HEK293 (cell line): ENCODE results near the gene TNFSF12.

Source experiments
- CTCF ChIA-PET: fragments of 350-600 bp; formaldehyde crosslinking; extraction: SDS; loops from one replicate; lab custom pipeline; 2021; ENCODE audit warnings: antibody characterized with exemption; lab: Yijun Ruan, JAX
- POLR2A ChIA-PET: fragments of 300-600 bp; formaldehyde crosslinking; extraction: SDS; loops from one replicate; lab custom pipeline; 2020; ENCODE audit warnings: antibody characterized with exemption, inconsistent platforms; lab: Yijun Ruan, JAX
- H3K27ac ChIP-seq: fragments of 200-500 bp; sonication (Bioruptor generic); 2 replicates; pipeline ENCODE4 v1.5.1; 2014; ENCODE audit warnings: low read depth, low read length, control low read depth, inconsistent platforms; ENCODE audit errors: extremely low read depth
- H3K36me3 ChIP-seq, 2 experiments: fragments of 200-500 bp in 1 of 2; sonication (Bioruptor generic) in 1 of 2; 1 replicate in 1 of 2; 2 replicates in 1 of 2; pipeline ENCODE4 v1.5.1; 2014 to 2017; ENCODE audit warnings: inconsistent platforms in 2 of 2, low read length in 2 of 2; ENCODE audit not compliant: control insufficient read depth in 2 of 2, insufficient read depth in 1 of 2
- H3K4me1 ChIP-seq: fragments of 200-500 bp; sonication (Bioruptor generic); 2 replicates; pipeline ENCODE4 v1.5.1; 2014; ENCODE audit warnings: mild to moderate bottlenecking, low read length, inconsistent platforms; ENCODE audit not compliant: control insufficient read depth, insufficient read depth
- H3K4me3 ChIP-seq: 2 replicates; pipeline ENCODE4 v1.5.1; 2011; ENCODE audit warnings: low read depth, mild to moderate bottlenecking, control low read depth, low read length, moderate library complexity
- H3K9me3 ChIP-seq: fragments of 200-500 bp; sonication (Bioruptor generic); 2 replicates; pipeline ENCODE4 v1.5.1; 2014; ENCODE audit warnings: low read depth, low read length, inconsistent platforms; ENCODE audit not compliant: control insufficient read depth, insufficient read depth
- EGR2 ChIP-seq: fragments of 450-650 bp; formaldehyde crosslinking; IDR thresholded peaks from 2 replicates; pipeline ENCODE4 v1.5.1; 2016; ENCODE audit warnings: low read depth, missing biosample characterization, missing genetic modification characterization
- GLIS1 ChIP-seq: fragments of 450-650 bp; formaldehyde crosslinking; IDR thresholded peaks from 2 replicates; pipeline ENCODE4 v1.5.1; 2016; ENCODE audit warnings: missing biosample characterization, missing genetic modification characterization
- KLF8 ChIP-seq: fragments of 450-650 bp; formaldehyde crosslinking; IDR thresholded peaks from 2 replicates; pipeline ENCODE4 v1.5.1; 2016; ENCODE audit warnings: missing biosample characterization, missing genetic modification characterization
- SP3 ChIP-seq: fragments of 450-650 bp; formaldehyde crosslinking; IDR thresholded peaks from 2 replicates; pipeline ENCODE4 v1.5.1; 2016; ENCODE audit warnings: missing biosample characterization, missing genetic modification characterization
- SP7 ChIP-seq: fragments of 450-650 bp; formaldehyde crosslinking; IDR thresholded peaks from 2 replicates; pipeline ENCODE4 v1.5.1; 2016; ENCODE audit warnings: missing biosample characterization, missing genetic modification characterization
- YY2 ChIP-seq: fragments of 450-650 bp; formaldehyde crosslinking; IDR thresholded peaks from 2 replicates; pipeline ENCODE4 v1.5.1; 2016; ENCODE audit warnings: missing biosample characterization, missing genetic modification characterization
- ZBTB20 ChIP-seq: fragments of 450-650 bp; formaldehyde crosslinking; IDR thresholded peaks from 2 replicates; pipeline ENCODE4 v1.5.1; 2016; ENCODE audit warnings: missing biosample characterization, missing genetic modification characterization
- ZBTB7A ChIP-seq: fragments of 450-650 bp; formaldehyde crosslinking; IDR thresholded peaks from 2 replicates; pipeline ENCODE4 v1.5.1; 2016; ENCODE audit warnings: low read depth, missing biosample characterization, missing genetic modification characterization
- ZEB2 ChIP-seq: fragments of 450-650 bp; formaldehyde crosslinking; IDR thresholded peaks from 2 replicates; pipeline ENCODE4 v1.5.1; 2016; ENCODE audit warnings: missing biosample characterization, missing genetic modification characterization
- ZFHX2 ChIP-seq: fragments of 450-650 bp; formaldehyde crosslinking; conservative IDR thresholded peaks from 2 replicates; pipeline ENCODE4 v1.5.1; 2016; ENCODE audit warnings: missing biosample characterization, missing genetic modification characterization
- ZFP41 ChIP-seq: fragments of 450-650 bp; formaldehyde crosslinking; IDR thresholded peaks from 2 replicates; pipeline ENCODE4 v1.5.1; 2016; ENCODE audit warnings: missing biosample characterization, missing genetic modification characterization, borderline replicate concordance
- ZFP69B ChIP-seq: fragments of 450-650 bp; formaldehyde crosslinking; IDR thresholded peaks from 2 replicates; pipeline ENCODE4 v1.5.1; 2016; ENCODE audit warnings: missing biosample characterization, missing genetic modification characterization
- ZNF202 ChIP-seq: fragments of 450-650 bp; formaldehyde crosslinking; IDR thresholded peaks from 2 replicates; pipeline ENCODE4 v1.5.1; 2016; ENCODE audit warnings: missing biosample characterization, missing genetic modification characterization, borderline replicate concordance
- ZNF501 ChIP-seq: fragments of 450-650 bp; formaldehyde crosslinking; IDR thresholded peaks from 2 replicates; pipeline ENCODE4 v1.5.1; 2016; ENCODE audit warnings: missing biosample characterization, missing genetic modification characterization
- ZNF514 ChIP-seq: fragments of 450-650 bp; formaldehyde crosslinking; IDR thresholded peaks from 2 replicates; pipeline ENCODE4 v1.5.1; 2016; ENCODE audit warnings: missing biosample characterization, missing genetic modification characterization
- ZNF558 ChIP-seq: fragments of 450-650 bp; formaldehyde crosslinking; IDR thresholded peaks from 2 replicates; pipeline ENCODE4 v1.5.1; 2016; ENCODE audit warnings: missing biosample characterization, missing genetic modification characterization
- ZNF600 ChIP-seq: fragments of 450-650 bp; formaldehyde crosslinking; IDR thresholded peaks from 2 replicates; pipeline ENCODE4 v1.5.1; 2016; ENCODE audit warnings: missing biosample characterization, missing genetic modification characterization
- ZNF629 ChIP-seq: fragments of 450-650 bp; formaldehyde crosslinking; IDR thresholded peaks from 2 replicates; pipeline ENCODE4 v1.5.1; 2017; ENCODE audit warnings: missing biosample characterization, missing genetic modification characterization
- ZNF660 ChIP-seq: fragments of 450-650 bp; IDR thresholded peaks from 2 replicates; pipeline ENCODE4 v1.5.1; 2018; ENCODE audit warnings: missing biosample characterization, mild to moderate bottlenecking, missing genetic modification characterization
- ZNF76 ChIP-seq: fragments of 450-650 bp; formaldehyde crosslinking; IDR thresholded peaks from 2 replicates; pipeline ENCODE4; 2016; ENCODE audit warnings: low read depth, missing biosample characterization, missing genetic modification characterization, borderline replicate concordance
- ZXDB ChIP-seq: fragments of 450-650 bp; formaldehyde crosslinking; IDR thresholded peaks from 2 replicates; pipeline ENCODE4 v1.5.1; 2016; ENCODE audit warnings: missing biosample characterization, missing genetic modification characterization
- TF ChIP-seq, protein P1 (sequence below): sonication (generic); formaldehyde crosslinking; IDR thresholded peaks from 2 replicates; pipeline ENCODE4 v1.8.1; 2022; ENCODE audit warnings: mild to moderate bottlenecking, moderate library complexity, missing genetic modification reagents
- TF ChIP-seq, protein P2 (sequence below): fragments of 450-650 bp; formaldehyde crosslinking; optimal IDR thresholded peaks from 2 replicates; pipeline ENCODE3; 2016; ENCODE audit warnings: missing biosample characterization, mild to moderate bottlenecking, missing genetic modification characterization
- TF ChIP-seq, protein P3 (sequence below): fragments of 450-650 bp; formaldehyde crosslinking; IDR thresholded peaks from 2 replicates; pipeline ENCODE4 v1.5.1; 2016; ENCODE audit warnings: missing biosample characterization, missing genetic modification characterization
- TF ChIP-seq, protein P4 (sequence below): fragments of 450-650 bp; formaldehyde crosslinking; IDR thresholded peaks from 2 replicates; pipeline ENCODE4 v1.5.1; 2017; ENCODE audit warnings: missing biosample characterization, missing genetic modification characterization
- TF ChIP-seq, protein P5 (sequence below): fragments of 450-650 bp; formaldehyde crosslinking; IDR thresholded peaks from 2 replicates; pipeline ENCODE4 v1.5.1; 2016; ENCODE audit warnings: missing biosample characterization, missing genetic modification characterization

Gene TNFSF12

DNA sequence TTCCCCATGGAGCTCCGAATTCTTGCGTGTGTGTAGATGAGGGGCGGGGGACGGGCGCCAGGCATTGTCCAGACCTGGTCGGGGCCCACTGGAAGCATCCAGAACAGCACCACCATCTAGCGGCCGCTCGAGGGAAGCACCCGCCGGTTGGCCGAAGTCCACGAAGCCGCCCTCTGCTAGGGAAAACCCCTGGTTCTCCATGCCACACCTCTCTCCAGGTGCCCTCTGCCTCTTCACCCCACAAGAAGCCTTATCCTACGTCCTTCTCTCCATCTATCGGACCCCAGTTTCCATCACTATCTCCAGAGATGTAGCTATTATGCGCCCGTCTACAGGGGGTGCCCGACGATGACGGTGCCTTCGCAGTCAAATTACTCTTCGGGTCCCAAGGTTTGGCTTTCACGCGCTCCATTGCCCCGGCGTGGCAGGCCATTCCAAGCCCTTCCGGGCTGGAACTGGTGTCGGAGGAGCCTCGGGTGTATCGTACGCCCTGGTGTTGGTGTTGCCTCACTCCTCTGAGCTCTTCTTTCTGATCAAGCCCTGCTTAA is 12.2 kb downstream of the TNFSF12 start (continued):
- 0 out of 2 replicates have a peak, but pooled peaks have one; percentile 10 for TF ChIP-seq ZNF600 (tag by site-specific recombination)

DNA sequence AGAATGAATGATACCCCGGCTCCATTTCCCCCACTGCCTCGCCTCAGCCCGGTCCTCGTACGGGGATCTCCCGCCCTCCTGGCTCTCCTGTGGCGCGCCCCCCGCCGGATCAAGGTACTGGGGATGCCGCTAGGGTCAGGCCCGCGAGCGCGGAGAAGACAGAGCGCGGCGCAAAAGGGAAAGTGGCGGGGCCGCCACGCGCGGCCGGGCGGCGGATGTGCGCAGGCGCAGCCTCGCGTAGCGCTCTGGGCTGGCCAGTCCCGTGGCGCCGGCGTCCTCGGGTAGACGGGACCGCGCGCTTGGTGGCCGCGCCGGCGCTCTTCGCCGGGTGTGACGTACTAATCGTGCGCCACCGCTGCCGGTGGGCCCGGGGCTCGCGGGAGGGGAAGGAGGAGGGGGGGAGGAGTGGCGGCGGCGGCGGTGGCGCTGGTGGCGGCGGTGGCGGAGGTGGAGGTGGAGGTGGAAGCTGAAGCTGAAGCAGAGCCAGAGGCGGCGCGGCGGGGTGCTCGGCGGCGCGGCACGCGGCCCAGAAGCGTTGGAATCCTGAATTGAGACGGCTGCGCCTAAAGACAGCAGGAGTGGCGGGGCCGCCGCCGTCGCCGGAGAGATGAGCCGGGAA is 12.8 kb downstream of the TNFSF12 start, which contains the start of gene SENP3:
Gene SENP3, plus strand, starts transcription at position 331 of the 619 bp plus-strand sequence. CDS start 1,158 bp downstream, outside the sequence.
- POLR2A ChIA-PET, result interaction anchor here (0.6 to 2.8 kb wide), 16 partner anchors 12 to 1519 kb away, joined by 3 to 17 read pairs (median 6); partner anchors contain the start of genes CD68, CHRNB1, MPDU1 and NEURL4
- H3K4me3 ChIP-seq, result peak within 1 kb of the TSS; percentile 85
- no peaks in the 10 kb centered on the region for H3K9me3 ChIP-seq
- CTCF ChIA-PET, result interaction anchor here (0.6 to 5.1 kb wide), 58 partner anchors 9 to 630 kb away, joined by 3 to 112 read pairs (median 6); partner anchors contain the start of genes KCTD11, MPDU1, NEURL4 and SLC2A4
- peaks cover 11% of the 10 kb centered on the region for H3K4me1 ChIP-seq
- peak within 1 kb of the TSS; percentile 93 for H3K27ac ChIP-seq
- H3K36me3 ChIP-seq, result peaks cover 31 to 38% of the 10 kb centered on the region in 2 experiments
- TF ChIP-seq ZFP69B, result peak; percentile 99
- TF ChIP-seq ZXDB, result no peak
- TF ChIP-seq, protein P1, sequence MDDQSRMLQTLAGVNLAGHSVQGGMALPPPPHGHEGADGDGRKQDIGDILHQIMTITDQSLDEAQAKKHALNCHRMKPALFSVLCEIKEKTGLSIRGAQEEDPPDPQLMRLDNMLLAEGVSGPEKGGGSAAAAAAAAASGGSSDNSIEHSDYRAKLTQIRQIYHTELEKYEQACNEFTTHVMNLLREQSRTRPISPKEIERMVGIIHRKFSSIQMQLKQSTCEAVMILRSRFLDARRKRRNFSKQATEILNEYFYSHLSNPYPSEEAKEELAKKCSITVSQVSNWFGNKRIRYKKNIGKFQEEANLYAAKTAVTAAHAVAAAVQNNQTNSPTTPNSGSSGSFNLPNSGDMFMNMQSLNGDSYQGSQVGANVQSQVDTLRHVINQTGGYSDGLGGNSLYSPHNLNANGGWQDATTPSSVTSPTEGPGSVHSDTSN, result peak; percentile 28; the same call in 1 of the 2 replicates
- TF ChIP-seq ZBTB20 (tag by site-specific recombination), result peak; percentile 42; the same call in 1 of the 2 replicates
- TF ChIP-seq ZNF660 (tag by site-specific recombination), result 0 out of 2 replicates have a peak, but pooled peaks have one; percentile 47
- TF ChIP-seq, protein P2, sequence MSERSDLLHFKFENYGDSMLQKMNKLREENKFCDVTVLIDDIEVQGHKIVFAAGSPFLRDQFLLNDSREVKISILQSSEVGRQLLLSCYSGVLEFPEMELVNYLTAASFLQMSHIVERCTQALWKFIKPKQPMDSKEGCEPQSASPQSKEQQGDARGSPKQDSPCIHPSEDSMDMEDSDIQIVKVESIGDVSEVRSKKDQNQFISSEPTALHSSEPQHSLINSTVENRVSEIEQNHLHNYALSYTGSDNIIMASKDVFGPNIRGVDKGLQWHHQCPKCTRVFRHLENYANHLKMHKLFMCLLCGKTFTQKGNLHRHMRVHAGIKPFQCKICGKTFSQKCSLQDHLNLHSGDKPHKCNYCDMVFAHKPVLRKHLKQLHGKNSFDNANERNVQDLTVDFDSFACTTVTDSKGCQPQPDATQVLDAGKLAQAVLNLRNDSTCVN (tag by site-specific recombination), result peak; percentile 95
- TF ChIP-seq SP7, result no peak
- no peak for TF ChIP-seq ZFP41 (tag by site-specific recombination)
- TF ChIP-seq ZNF558 (tag by site-specific recombination), result no peak
- peak; percentile 40; the same call in 1 of the 2 replicates for TF ChIP-seq SP3 (tag by site-specific recombination)
- peak; percentile 70 for TF ChIP-seq ZNF76 (tag by site-specific recombination)
- TF ChIP-seq, protein P3, sequence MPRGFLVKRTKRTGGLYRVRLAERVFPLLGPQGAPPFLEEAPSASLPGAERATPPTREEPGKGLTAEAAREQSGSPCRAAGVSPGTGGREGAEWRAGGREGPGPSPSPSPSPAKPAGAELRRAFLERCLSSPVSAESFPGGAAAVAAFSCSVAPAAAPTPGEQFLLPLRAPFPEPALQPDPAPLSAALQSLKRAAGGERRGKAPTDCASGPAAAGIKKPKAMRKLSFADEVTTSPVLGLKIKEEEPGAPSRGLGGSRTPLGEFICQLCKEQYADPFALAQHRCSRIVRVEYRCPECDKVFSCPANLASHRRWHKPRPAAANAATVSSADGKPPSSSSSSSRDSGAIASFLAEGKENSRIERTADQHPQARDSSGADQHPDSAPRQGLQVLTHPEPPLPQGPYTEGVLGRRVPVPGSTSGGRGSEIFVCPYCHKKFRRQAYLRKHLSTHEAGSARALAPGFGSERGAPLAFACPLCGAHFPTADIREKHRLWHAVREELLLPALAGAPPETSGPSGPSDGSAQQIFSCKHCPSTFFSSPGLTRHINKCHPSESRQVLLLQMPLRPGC, result peak; percentile 23; the same call in 1 of the 2 replicates
- TF ChIP-seq, protein P4, sequence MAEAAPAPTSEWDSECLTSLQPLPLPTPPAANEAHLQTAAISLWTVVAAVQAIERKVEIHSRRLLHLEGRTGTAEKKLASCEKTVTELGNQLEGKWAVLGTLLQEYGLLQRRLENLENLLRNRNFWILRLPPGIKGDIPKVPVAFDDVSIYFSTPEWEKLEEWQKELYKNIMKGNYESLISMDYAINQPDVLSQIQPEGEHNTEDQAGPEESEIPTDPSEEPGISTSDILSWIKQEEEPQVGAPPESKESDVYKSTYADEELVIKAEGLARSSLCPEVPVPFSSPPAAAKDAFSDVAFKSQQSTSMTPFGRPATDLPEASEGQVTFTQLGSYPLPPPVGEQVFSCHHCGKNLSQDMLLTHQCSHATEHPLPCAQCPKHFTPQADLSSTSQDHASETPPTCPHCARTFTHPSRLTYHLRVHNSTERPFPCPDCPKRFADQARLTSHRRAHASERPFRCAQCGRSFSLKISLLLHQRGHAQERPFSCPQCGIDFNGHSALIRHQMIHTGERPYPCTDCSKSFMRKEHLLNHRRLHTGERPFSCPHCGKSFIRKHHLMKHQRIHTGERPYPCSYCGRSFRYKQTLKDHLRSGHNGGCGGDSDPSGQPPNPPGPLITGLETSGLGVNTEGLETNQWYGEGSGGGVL (tag by site-specific recombination), result peak; percentile 90
- peak; percentile 81 for TF ChIP-seq ZFHX2 (tag by site-specific recombination)
- TF ChIP-seq ZBTB7A (tag by site-specific recombination), result peak; percentile 48; the same call in 1 of the 2 replicates
- no peak for TF ChIP-seq ZNF514 (tag by site-specific recombination)
- TF ChIP-seq ZNF629 (tag by site-specific recombination), result 0 out of 2 replicates have a peak, but pooled peaks have one; percentile 10
- TF ChIP-seq ZNF202 (tag by site-specific recombination), result no peak
- TF ChIP-seq ZEB2 (tag by site-specific recombination), result peak; percentile 77
- peak; percentile 68 for TF ChIP-seq GLIS1 (tag by site-specific recombination)
- no peak for TF ChIP-seq ZNF501 (tag by site-specific recombination)
- TF ChIP-seq, protein P5, sequence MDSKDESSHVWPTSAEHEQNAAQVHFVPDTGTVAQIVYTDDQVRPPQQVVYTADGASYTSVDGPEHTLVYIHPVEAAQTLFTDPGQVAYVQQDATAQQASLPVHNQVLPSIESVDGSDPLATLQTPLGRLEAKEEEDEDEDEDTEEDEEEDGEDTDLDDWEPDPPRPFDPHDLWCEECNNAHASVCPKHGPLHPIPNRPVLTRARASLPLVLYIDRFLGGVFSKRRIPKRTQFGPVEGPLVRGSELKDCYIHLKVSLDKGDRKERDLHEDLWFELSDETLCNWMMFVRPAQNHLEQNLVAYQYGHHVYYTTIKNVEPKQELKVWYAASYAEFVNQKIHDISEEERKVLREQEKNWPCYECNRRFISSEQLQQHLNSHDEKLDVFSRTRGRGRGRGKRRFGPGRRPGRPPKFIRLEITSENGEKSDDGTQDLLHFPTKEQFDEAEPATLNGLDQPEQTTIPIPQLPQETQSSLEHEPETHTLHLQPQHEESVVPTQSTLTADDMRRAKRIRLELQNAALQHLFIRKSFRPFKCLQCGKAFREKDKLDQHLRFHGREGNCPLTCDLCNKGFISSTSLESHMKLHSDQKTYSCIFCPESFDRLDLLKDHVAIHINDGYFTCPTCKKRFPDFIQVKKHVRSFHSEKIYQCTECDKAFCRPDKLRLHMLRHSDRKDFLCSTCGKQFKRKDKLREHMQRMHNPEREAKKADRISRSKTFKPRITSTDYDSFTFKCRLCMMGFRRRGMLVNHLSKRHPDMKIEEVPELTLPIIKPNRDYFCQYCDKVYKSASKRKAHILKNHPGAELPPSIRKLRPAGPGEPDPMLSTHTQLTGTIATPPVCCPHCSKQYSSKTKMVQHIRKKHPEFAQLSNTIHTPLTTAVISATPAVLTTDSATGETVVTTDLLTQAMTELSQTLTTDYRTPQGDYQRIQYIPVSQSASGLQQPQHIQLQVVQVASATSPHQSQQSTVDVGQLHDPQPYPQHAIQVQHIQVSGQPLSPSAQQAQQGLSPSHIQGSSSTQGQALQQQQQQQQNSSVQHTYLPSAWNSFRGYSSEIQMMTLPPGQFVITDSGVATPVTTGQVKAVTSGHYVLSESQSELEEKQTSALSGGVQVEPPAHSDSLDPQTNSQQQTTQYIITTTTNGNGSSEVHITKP (tag by site-specific recombination), result peak; percentile 22; the same call in 1 of the 2 replicates
- peak; percentile 67 for TF ChIP-seq EGR2
- TF ChIP-seq KLF8 (tag by site-specific recombination), result 0 out of 2 replicates have a peak, but pooled peaks have one; percentile 17
- TF ChIP-seq YY2 (tag by site-specific recombination), result peak; percentile 55
